OCI-LY1 (cell line): ENCODE data around the gene FBN1.

ENCODE experiments used
- H2AFZ ChIP-seq: fragments of 200-600 bp; sonication (generic), shearing (Covaris generic); 2 replicates; pipeline ENCODE4 v1.6.0; 2014; ENCODE audit warnings: antibody characterized with exemption, mild to moderate bottlenecking, low read length
- H3F3A ChIP-seq: fragments of 200-600 bp; sonication (generic), shearing (Covaris generic); 2 replicates; pipeline ENCODE4 v1.6.0; 2014; ENCODE audit warnings: mild to moderate bottlenecking, antibody characterized with exemption, low read length, moderate library complexity; ENCODE audit not compliant: insufficient read depth
- H3K27ac ChIP-seq: fragments of 200-600 bp; sonication (generic); 2 replicates; pipeline ENCODE4 v1.5.1; 2014; ENCODE audit warnings: low read length, mixed run types, mild to moderate bottlenecking, low read depth; ENCODE audit not compliant: poor library complexity, severe bottlenecking
- H3K27me3 ChIP-seq: fragments of 200-600 bp; sonication (generic); 2 replicates; pipeline ENCODE4 v1.6.0; 2014; ENCODE audit warnings: antibody characterized with exemption, mild to moderate bottlenecking, low read length, moderate library complexity; ENCODE audit not compliant: insufficient read depth
- H3K36me3 ChIP-seq: fragments of 200-600 bp; sonication (generic); 2 replicates; pipeline ENCODE4 v1.6.1; 2014; ENCODE audit warnings: mild to moderate bottlenecking, antibody characterized with exemption, low read length, moderate library complexity, mixed read lengths; ENCODE audit not compliant: insufficient read depth
- H3K4me1 ChIP-seq: fragments of 200-600 bp; sonication (generic); 2 replicates; pipeline ENCODE4 v1.5.1; 2014; ENCODE audit warnings: mild to moderate bottlenecking, low read length, moderate library complexity; ENCODE audit not compliant: insufficient read depth, severe bottlenecking
- H3K4me2 ChIP-seq: fragments of 200-600 bp; sonication (generic), shearing (Covaris generic); 2 replicates; pipeline ENCODE4 v1.6.1; 2014; ENCODE audit warnings: low read length
- H3K4me3 ChIP-seq: fragments of 200-600 bp; sonication (generic); 2 replicates; pipeline ENCODE4 v1.5.1; 2014; ENCODE audit warnings: low read length, low read depth, mild to moderate bottlenecking, mixed read lengths; ENCODE audit not compliant: poor library complexity, severe bottlenecking
- H3K79me2 ChIP-seq: fragments of 200-600 bp; shearing (Covaris generic); 2 replicates; pipeline ENCODE4 v1.6.1; 2016; ENCODE audit warnings: mixed run types, low read length, mixed read lengths; ENCODE audit not compliant: insufficient read depth
- H3K9ac ChIP-seq: fragments of 200-600 bp; sonication (generic), shearing (Covaris generic); 2 replicates; pipeline ENCODE4 v1.6.1; 2014; ENCODE audit warnings: mild to moderate bottlenecking, low read length, mixed read lengths
- H3K9me2 ChIP-seq: fragments of 200-600 bp; sonication (generic), shearing (Covaris generic); 2 replicates; pipeline ENCODE4 v1.6.1; 2014; ENCODE audit warnings: low read depth, mild to moderate bottlenecking, low read length, mixed read lengths
- H3K9me3 ChIP-seq: fragments of 200-600 bp; shearing (Covaris generic); 2 replicates; pipeline ENCODE4 v1.6.1; 2014; ENCODE audit warnings: low read length, mixed read lengths
- H4K20me1 ChIP-seq: fragments of 200-600 bp; sonication (generic), shearing (Covaris generic); 2 replicates; pipeline ENCODE4 v1.6.0; 2016; ENCODE audit warnings: mild to moderate bottlenecking, low read length; ENCODE audit not compliant: insufficient read depth
- EZH2 ChIP-seq: fragments of 200-600 bp; sonication (generic), shearing (Covaris generic); IDR thresholded peaks from 2 replicates; pipeline ENCODE4 v1.8.0; 2017; ENCODE audit warnings: borderline replicate concordance, mixed run types, mild to moderate bottlenecking, antibody characterized with exemption, low read length, moderate library complexity, mixed read lengths
- TF ChIP-seq, protein P1 (sequence below): fragments of 200-600 bp; sonication (generic), shearing (Covaris generic); IDR thresholded peaks from 2 replicates; pipeline ENCODE4 v1.5.1; 2017; ENCODE audit warnings: mild to moderate bottlenecking, antibody characterized with exemption, low read length, moderate library complexity, mixed read lengths

FBN1 gene

DNA sequence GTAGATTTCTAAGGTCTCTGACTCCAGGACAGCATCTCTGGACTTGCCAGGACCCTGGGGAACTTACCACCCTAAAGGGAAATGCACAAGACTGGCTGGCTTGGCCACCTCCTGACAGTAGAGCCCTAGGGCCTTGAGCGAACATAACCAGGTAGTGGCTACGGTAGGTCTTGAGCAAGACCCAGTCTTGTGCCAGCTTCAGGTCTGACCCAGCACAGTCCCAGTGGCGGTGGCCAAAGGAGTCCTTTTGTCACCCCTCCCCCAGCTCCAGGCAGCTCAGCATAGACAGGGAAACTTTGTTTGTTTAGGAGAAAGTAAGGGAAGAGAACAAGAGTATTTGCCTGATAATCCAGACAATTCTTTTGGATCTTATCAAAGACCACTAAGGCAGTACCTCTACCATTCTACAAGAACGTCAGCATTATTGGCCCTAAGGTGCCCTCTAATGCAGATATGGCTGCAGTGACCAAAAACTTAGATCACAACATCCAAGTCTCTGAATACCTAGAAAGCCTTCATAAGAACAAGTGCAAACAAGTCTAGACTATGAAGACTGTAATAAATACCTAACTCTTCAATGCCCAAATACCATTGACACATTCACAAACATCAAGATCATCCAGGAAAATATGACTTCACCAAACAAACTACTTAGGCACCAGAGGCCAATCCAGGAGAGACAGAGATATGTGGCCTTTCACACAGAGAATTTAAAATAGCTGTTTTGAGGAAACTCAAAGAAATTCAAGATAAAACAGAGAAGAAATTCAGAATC, 38.7 kb upstream of the FBN1 start:
- no peak overlapping the region for H3K4me2 ChIP-seq
- H3K27ac ChIP-seq = no peak overlapping the region
- no peak overlapping the region for H3K9ac ChIP-seq
- H3K9me2 ChIP-seq = no peaks in the 10 kb centered on the region
- H3K4me3 ChIP-seq = no peak overlapping the region
- no peaks in the 10 kb centered on the region for H3K79me2 ChIP-seq
- no peaks in the 10 kb centered on the region for H3F3A ChIP-seq
- no peaks in the 10 kb centered on the region for H3K36me3 ChIP-seq
- H3K4me1 ChIP-seq = no peaks in the 10 kb centered on the region
- no peak overlapping the region for H2AFZ ChIP-seq
- no peaks in the 10 kb centered on the region for H4K20me1 ChIP-seq
- H3K27me3 ChIP-seq = no peaks in the 10 kb centered on the region
- H3K9me3 ChIP-seq = no peaks in the 10 kb centered on the region
- TF ChIP-seq, protein P1, sequence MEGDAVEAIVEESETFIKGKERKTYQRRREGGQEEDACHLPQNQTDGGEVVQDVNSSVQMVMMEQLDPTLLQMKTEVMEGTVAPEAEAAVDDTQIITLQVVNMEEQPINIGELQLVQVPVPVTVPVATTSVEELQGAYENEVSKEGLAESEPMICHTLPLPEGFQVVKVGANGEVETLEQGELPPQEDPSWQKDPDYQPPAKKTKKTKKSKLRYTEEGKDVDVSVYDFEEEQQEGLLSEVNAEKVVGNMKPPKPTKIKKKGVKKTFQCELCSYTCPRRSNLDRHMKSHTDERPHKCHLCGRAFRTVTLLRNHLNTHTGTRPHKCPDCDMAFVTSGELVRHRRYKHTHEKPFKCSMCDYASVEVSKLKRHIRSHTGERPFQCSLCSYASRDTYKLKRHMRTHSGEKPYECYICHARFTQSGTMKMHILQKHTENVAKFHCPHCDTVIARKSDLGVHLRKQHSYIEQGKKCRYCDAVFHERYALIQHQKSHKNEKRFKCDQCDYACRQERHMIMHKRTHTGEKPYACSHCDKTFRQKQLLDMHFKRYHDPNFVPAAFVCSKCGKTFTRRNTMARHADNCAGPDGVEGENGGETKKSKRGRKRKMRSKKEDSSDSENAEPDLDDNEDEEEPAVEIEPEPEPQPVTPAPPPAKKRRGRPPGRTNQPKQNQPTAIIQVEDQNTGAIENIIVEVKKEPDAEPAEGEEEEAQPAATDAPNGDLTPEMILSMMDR = no peak
- TF ChIP-seq EZH2 = no peak

DNA sequence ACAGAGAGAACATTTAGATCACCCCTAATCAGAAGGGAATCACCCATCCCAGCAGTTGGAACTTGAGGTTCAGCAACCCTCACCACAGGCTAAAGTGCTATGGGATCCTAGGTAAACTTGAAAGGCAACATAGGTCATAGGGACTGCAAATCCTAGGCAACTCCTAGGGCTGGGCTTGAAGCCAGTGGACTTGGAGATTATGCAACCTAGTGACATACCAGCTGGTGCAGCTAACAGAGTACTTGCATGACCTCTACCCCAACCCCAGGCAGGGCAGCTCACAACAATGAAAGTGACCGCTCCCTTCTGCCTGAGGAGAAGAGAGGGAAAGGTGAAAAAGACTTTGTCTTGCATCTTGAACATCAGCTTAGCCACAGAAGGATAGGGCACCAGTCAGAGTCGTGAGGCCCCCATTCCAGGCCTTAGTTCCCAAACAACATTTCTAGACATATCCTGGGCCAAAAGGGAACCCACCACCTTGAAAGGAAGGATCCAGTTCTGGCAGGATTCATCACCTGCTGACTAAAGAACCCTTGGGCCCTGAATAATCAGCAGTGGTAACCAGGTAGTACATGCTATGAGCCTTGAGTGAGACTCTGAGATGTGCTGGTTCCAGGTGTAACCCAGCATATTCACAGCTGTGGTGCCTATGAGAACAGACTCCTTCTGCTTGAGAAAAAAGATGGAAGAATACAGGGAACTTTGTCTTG, 37.6 kb upstream of the FBN1 start:
- no peak overlapping the region for H3K4me2 ChIP-seq

DNA sequence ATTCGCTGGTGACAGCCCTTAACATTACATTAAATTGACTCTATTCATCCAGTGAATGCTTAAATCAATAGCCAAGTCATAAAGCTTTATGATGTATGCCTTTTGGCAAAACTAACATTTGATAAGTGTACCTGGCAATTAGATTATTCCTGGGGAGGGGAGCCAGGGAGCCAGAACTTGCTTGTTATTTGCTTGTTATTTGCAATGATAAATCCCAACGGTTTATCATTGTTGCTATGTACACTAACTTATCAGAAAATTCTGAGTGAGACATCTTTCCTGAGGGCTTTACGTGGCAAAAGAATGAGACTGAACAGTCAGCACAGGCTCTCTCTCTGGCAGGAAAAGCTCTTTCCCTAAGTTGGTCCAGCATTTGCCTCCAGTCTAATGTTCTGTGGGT, 35.8 kb upstream of the FBN1 start:
- Histone ChIP-seq H3F3A (no peaks in the 10 kb centered on the region), H3K4me1 (no peaks in the 10 kb centered on the region), H2AFZ (no peak overlapping the region), H3K79me2 (no peaks in the 10 kb centered on the region), H4K20me1 (no peaks in the 10 kb centered on the region), H3K27me3 (no peaks in the 10 kb centered on the region), H3K9me2 (no peaks in the 10 kb centered on the region), H3K36me3 (no peaks in the 10 kb centered on the region), H3K4me2 (no peak overlapping the region), H3K9me3 (no peaks in the 10 kb centered on the region), H3K27ac (no peak overlapping the region), H3K4me3 (no peak overlapping the region), H3K9ac (no peak overlapping the region)
- no peak for TF ChIP-seq EZH2
- TF ChIP-seq, protein P1 = no peak

More for the DNA sequence above, 37.6 kb upstream of the FBN1 start:
- Histone ChIP-seq H3K4me1 (no peaks in the 10 kb centered on the region), H3K9ac (no peak overlapping the region), H3K9me2 (no peaks in the 10 kb centered on the region), H3K27ac (no peak overlapping the region), H3K36me3 (no peaks in the 10 kb centered on the region), H3K9me3 (no peaks in the 10 kb centered on the region), H3K27me3 (no peaks in the 10 kb centered on the region), H3K79me2 (no peaks in the 10 kb centered on the region), H4K20me1 (no peaks in the 10 kb centered on the region), H2AFZ (no peak overlapping the region), H3K4me3 (no peak overlapping the region), H3F3A (no peaks in the 10 kb centered on the region)
- TF ChIP-seq EZH2 = no peak
- TF ChIP-seq, protein P1 = no peak
